HG02798 (cell line): ENCODE results near the gene SPACA6.

Experiments used
- ATAC-seq: cut with Tn5 transposase; IDR thresholded peaks from one replicate; pipeline ENCODE4 v1.9.1; 2021; ENCODE audit warnings: mild to moderate bottlenecking; ENCODE audit not compliant: unreplicated experiment, poor library complexity

SPACA6 gene

GRCh38 chr19:51688671-51689571 is 4.2 kb upstream of the SPACA6 start:
- no peak for ATAC-seq

DNA sequence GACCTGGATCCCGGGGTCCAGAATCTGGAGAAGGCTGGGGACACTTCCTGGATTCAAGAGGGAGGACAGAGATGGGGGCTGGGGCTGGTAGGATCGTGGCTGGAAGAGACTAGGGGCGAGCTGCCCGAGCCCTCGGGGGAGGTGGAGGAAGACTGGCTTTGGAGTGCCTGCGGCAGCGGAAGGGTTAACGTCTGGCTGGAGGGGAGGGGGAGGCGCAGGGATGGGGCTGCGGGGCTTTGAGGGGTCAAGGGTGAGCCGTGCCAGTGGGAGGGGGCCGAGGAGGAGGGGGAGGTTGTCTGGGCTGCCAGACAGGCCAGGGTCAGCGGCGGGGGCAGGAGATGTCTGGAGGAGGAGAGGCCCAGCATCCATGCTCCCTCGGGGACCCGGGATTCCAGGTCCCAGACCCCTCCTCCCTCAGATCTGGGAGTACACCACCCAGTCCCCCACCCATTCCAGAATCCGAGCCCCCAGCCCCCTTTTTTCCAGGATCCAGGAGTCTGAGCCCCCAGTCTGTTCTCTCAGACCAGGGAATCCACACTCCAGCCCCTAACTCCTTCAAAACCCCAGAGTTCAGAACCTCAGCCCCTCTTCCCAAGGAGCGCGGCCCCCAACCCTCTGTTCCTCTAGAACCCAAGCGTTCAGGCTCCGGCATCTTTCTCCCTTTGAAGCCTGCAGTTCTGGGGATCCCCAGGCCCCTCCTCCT is 3.2 kb upstream of the SPACA6 start:
- ATAC-seq: no peak

DNA sequence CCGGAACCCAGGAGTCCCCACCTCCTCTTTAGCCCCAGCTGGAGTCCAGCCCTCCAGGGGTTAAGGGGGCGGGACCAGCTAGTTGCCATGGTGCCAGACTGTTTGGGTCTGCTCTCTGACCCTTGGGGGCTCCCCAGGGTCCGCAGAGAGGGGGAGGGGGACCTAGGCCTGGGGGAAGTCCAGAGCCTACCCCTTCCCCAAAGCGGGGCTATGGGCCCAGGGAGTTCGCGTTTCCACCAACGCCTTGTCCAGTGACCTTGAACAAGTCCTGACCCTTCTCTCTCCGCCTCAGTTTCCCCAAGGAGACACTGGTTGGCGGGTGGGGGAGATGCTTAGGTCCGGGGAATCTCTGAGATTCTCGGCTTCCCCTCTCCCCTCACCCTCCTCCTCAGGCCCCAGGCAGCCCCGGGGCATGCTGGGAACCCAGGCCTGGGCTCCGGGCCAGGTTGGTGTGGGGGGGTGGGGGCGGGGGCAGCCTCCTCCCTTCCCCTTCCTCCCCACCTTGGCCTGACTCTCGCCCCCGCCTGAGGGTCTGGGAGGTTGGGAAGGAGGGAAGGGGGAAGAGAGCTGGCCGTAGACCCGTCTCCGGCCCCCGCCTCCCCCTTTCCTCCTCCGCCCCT is 2.6 kb upstream of the SPACA6 start:
- no peak for ATAC-seq

DNA sequence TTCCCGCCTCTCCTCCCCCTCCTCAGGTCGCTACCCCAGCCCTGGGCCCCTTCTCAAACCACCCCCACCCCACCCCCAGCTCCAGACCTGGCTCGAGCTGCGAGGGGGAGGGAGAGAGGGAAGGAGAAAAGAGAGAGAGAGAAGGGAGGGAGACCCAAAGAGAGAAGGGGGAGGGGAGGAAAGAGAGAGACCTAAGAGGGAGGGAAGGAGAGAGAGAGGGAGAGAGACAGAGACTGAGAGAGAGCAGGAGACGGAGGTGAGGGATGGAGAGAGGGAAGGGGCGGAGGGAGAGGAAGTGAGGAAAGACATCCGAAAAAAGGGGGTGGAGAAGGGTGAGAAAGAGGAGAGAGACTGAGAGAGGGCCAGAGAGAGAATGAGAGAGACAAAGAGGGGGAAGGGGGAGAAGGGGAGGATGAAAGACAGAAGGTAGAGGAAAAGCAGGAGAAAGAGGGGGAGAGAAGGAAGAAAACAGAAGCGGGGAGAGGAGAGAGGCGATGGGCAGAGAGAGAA is 2.0 kb upstream of the SPACA6 start:
- ATAC-seq: no peak

DNA sequence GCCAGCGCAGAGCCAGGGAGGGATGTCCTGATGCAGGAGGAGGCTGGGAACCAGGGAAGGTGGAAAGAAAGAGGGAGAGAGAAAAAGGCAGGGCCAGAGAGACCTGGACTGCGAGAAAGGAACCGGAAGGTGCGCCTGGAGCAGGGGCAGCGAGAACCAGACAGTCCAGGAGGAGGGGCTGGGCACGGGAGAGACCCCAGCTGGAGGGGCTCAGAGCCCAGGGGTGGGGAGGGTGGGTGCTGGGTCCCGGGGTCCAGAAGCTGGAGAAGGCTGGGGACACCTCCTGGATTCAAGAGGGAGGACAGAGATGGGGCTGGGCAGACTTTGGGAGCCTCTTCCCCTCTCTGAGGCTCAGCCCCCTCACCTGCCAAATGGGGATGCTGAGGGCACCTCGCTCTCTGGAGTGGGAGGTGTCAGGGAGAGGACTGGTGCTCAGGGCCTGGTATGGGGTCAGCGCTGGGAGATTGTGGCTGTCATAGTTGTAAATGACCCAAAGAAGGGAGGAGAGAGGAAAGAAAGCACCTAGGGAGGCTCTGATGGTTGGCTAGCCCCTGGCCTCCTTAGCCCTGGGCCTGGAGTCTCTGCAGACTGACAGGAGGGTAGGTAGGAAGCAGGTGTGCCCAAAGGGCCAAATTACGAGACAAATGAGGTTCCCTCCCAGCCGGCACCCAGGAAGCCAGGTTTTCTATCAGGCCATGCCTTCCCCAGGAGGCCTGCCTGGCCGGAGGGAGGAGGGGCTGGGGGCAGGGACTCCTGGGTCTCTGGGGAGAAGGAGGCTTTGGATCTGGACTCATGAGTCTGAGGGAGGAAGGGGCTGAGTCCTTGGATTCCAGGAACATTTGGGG is 1.3 kb upstream of the SPACA6 start:
- ATAC-seq: no peak

DNA sequence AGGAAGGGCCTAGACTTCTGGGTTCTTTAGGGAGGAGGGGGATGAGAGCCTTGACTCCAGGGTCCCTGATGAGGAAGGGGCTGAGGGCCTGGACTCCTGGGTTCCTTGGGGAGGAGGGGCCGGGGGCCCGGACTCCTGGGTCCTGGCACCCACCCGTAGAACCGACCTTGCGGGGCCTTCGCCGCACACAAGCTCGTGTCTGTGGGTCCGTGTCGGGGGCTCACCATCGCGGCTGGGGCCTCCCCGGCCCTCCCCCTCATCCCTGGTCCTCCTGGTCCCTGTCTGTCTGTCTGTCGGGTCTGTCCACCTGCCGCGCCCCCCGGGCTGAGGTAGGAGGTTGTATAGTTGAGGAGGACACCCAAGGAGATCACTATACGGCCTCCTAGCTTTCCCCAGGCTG is 662 bp upstream of the SPACA6 start:
- ATAC-seq: no peak

- ATAC-seq: no peak
These were observed 689 bp downstream of the SPACA6 start for GRCh38 chr19:51693819-51694218.

DNA sequence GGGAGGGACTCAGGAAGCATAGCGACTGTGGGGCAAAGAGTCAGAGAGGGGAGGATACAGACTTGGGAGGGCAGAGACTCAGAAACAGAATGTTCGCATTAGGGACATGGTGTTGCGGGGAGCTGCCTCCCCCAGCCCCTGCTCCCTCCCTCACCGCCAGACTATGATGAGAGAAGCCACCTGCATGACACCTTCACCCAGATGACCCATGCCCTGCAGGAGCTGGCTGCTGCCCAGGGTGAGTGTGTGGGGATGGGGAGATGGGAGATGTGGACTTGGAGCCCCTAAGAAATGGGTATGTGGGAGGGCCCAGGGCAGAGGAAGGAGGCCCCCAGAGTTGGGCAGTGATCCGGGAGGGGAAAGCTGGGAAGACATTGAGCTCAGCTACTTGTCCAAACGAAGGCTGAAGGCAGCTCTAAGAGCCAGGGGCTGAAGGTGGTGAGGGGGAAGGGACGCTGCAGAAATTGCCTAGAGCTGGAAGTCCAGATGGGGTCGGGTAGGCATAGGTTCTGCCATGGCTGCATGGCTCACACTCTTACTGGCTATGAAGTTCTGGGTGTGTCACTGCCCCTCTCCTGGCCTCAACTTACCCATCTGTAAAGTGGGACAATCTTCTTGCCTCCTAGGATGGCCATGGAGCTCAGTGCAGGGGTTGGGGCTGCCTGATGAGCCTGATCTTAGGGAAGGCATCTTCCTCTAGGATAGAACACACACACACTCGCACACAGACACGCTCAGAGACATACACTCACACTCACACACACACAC is 1.4 kb downstream of the SPACA6 start:
- ATAC-seq: no peak

GRCh38 chr19:51695088-51695487 is 2.0 kb downstream of the SPACA6 start:
- ATAC-seq: no peak

DNA sequence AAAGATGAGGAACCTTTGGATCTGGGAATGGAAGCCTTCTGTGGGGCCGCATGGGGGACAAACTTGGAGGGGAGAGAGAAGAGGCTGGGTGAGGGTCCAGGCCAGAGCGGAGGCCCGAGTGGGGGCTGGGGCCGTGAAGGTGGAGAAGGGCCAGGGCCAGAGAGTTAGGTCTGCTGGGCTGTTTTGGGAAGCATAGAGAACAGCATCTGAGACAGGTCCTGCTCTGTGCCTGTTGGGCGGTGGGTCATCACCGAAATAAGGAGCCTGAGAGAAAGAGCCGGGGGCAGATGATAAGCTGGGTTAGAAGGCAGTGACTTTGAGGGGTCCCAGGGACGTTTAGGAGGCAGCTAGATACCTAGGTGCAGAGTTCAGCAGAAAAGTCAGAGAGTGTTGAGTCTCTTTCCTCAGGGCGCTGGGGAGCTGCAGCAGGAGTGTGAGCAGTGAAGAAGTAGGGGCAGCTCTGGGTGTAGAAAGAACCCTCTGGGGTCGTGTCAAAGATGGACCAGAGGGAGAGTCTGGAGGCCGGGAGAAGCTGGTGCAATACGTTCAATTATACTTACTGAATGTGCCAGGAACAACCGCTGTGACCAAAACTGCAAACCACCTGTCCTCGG is 2.7 kb downstream of the SPACA6 start:
- ATAC-seq: no peak

DNA sequence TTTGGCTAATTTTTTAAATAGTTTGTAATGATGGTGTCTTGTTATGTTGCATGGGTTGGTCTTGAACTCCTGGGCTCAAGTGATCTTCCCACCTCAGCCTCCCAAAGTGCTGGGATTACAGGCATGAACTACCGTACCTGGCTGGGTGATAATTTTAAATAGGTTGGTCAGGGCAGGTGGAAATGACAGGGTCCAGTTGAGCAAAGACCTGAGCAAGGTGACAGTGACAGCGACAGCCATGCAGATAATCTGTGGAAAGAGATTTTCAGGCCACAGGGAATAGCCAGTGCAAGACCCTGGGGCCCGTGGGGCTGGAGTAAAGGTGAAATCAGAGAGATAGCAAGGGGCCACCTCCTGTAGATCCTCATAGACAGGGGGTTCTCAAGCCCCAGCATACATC is 3.5 kb downstream of the SPACA6 start:
- no peak for ATAC-seq

DNA sequence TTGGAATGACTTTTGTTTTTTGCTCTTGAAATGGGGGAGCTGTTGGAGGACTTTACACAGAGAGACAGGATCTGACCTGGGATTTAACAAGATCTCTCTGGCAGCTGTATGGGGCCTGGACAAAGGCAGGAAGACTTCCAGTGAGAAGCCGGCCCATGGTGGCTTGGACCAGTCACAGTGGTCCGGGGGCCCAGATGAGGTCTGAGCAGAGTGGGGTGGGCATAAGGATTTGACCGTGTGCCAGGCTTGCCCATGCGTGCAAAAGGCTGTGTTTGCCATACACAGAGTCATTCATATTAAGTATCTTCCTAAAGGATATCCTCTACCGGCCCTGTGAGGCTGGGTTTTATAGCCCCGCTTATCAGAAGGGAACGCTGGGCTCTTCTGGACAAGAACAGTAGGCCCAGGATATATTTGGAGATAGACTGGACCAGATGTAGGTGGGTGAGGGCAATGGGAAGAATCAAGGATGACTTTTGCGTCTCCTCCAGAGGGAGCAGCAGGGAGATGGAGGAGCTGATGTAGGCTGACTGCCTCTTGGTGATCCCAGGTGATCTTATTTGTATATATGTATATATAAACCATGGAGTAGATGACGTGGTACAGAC is 4.1 kb downstream of the SPACA6 start:
- no peak for ATAC-seq

GRCh38 chr19:51698296-51698695 is 5.2 kb downstream of the SPACA6 start:
- no peak for ATAC-seq

DNA sequence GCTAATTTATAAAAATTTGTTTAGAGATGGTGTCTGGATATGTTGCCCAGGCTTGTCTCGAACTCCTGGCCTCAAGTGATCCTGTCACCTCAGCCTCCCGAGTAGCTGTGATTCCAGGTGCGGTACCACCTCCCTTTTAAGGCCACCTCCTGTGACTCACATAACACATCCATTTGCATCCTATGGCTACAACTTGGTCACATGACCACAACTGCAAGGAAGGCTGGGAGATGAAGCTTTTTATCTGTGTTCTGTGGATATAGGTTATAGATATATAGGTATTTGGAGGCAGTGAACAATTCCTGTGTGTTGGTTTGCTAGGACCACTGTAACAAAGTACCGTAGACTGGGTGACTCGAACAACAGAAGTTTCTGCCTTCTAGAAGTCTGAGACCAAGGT is 6.0 kb downstream of the SPACA6 start:
- no peak for ATAC-seq

DNA sequence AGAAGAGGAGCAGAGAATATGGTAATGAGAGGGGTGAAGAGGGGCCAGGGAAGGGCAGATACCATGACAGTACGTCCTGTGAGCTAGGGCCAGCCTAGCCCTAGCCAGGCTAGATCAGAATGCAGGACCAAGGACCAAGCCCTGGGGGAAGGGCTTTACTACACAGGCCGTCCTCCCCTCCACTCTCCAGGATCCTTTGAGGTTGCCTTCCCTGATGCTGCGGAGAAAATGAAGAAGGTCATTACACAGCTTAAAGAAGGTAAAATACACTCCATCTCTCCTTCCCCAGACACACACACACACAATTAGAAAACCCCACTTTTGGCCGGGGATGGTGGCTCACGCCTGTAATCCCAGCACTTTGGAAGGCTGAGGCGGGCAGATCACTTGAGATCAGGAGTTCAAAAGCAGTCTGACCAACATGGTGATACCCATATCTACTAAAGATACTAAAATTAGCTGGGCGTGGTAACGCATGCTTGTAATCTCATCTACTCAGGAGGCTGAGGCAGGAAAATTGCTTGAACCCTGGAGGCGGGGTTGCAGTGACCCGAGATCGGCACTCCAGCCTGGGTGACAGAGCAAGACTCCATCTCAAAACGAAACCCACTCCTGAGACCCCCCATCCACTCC is 8.5 kb downstream of the SPACA6 start:
- no peak for ATAC-seq

- ATAC-seq: no peak
These were observed 9.1 kb downstream of the SPACA6 start for GRCh38 chr19:51702103-51702824.

- no peak for ATAC-seq
These were observed 9.9 kb downstream of the SPACA6 start for GRCh38 chr19:51702825-51703574.
